Prostate gland (tissue), 2 donors: ENCODE measurements around the gene CACFD1.

Experiments used
- CTCF ChIP-seq, 4 experiments: fragments of 200-600 bp in 2 of 4; fragments of 450-650 bp in 2 of 4; sonication (generic) in 2 of 4; IDR thresholded peaks; 1 replicate in 3 of 4; 2 replicates in 1 of 4; pipeline ENCODE4 v1.5.1; 2016 to 2019; ENCODE audit warnings: antibody characterized with exemption in 4 of 4, mild to moderate bottlenecking in 2 of 4, moderate library complexity in 2 of 4
- POLR2A ChIP-seq: fragments of 450-650 bp; IDR thresholded peaks from one replicate; pipeline ENCODE4 v1.6.1; 2016; ENCODE audit warnings: antibody characterized with exemption, mild to moderate bottlenecking

GRCh38 chr9:133476941-133477340 lies 17.2 kb downstream of the CACFD1 start:
- no peak for TF ChIP-seq POLR2A
- no peak for TF ChIP-seq CTCF (IDR thresholded peaks at IDR 0.05)
